Activated CD8-positive, alpha-beta T cell treated with anti-CD3 and anti-CD28 coated beads for 36 hours (primary cell): ENCODE data around the gene PCNX2. TPM values are rescaled to one million over a fixed set of nuclear protein-coding genes. Genes with fewer than 3 reads are reported as not detected.

Source experiments
- ATAC-seq: fragments of 200-7000 bp; cut with Tn5 transposase; one replicate; pipeline ENCODE4 v1.10.0; 2021; ENCODE audit warnings: mild to moderate bottlenecking, moderate library complexity
- CTCF ChIA-PET: fragments of 350-600 bp; sonication (Branson Sonifier 250); formaldehyde crosslinking; loops from one replicate; lab custom pipeline; 2021; ENCODE audit warnings: antibody characterized with exemption; lab: Charles Lee
- POLR2A ChIA-PET: fragments of 350-600 bp; sonication (Branson Sonifier 250); formaldehyde crosslinking; loops from one replicate; lab custom pipeline; 2021; ENCODE audit warnings: antibody characterized with exemption; lab: Charles Lee
- DNase-seq: peaks from one replicate; pipeline ENCODE4 v3.0.0-alpha.2; 2020
- H3K27ac Mint-ChIP-seq: one replicate; pipeline ENCODE4 v1.8.0; 2021; ENCODE audit warnings: mild to moderate bottlenecking, mixed read lengths
- H3K27me3 Mint-ChIP-seq: one replicate; pipeline ENCODE4 v1.8.0; 2021; ENCODE audit warnings: mixed read lengths
- H3K36me3 Mint-ChIP-seq: one replicate; pipeline ENCODE4 v1.8.0; 2021; ENCODE audit warnings: low read depth, mixed read lengths
- H3K4me1 Mint-ChIP-seq: one replicate; pipeline ENCODE4 v1.8.0; 2021; ENCODE audit warnings: low read depth, mixed read lengths
- H3K4me3 Mint-ChIP-seq: one replicate; pipeline ENCODE4 v1.8.0; 2021; ENCODE audit warnings: mild to moderate bottlenecking, moderate library complexity, mixed read lengths
- H3K9me3 Mint-ChIP-seq: one replicate; pipeline ENCODE4 v1.8.0; 2021; ENCODE audit warnings: mixed read lengths
- intact Hi-C: fragments of 100-400 bp; cut with micrococcal nuclease; formaldehyde crosslinking; loops from one replicate; pipeline ENCODE4 v1.10.0; 2022
- total RNA-seq, 2 experiments: library from RNA; stranded (reverse); gene quantifications; one replicate each; pipeline ENCODE4 v1.2.3, GENCODE V29; 2021
- TF ChIP-seq, protein P1 (sequence below): fragments of 200-600 bp; IDR thresholded peaks from one replicate; pipeline ENCODE4 v1.8.0; 2022; ENCODE audit warnings: antibody characterized with exemption, mild to moderate bottlenecking

Gene PCNX2
- total RNA-seq, 2 experiments from 2014 or later = 14.4 to 14.9 TPM

GRCh38 chr1:232980355-232980978 lies 315.1 kb downstream of the PCNX2 start:
- Mint-ChIP-seq H3K36me3 (peaks cover 24% of the 10 kb centered on the region), H3K27ac (peak overlapping the region; percentile 1), H3K9me3 (no peaks in the 10 kb centered on the region), H3K27me3 (no peaks in the 10 kb centered on the region), H3K4me1 (peaks cover 13% of the 10 kb centered on the region), H3K4me3 (no peak overlapping the region)
- ChIA-PET CTCF (no interaction called here), POLR2A (no interaction called here)
- DNase-seq (no peak), ATAC-seq (no peak)
- intact Hi-C loops = no loop called here
- TF ChIP-seq, protein P1, sequence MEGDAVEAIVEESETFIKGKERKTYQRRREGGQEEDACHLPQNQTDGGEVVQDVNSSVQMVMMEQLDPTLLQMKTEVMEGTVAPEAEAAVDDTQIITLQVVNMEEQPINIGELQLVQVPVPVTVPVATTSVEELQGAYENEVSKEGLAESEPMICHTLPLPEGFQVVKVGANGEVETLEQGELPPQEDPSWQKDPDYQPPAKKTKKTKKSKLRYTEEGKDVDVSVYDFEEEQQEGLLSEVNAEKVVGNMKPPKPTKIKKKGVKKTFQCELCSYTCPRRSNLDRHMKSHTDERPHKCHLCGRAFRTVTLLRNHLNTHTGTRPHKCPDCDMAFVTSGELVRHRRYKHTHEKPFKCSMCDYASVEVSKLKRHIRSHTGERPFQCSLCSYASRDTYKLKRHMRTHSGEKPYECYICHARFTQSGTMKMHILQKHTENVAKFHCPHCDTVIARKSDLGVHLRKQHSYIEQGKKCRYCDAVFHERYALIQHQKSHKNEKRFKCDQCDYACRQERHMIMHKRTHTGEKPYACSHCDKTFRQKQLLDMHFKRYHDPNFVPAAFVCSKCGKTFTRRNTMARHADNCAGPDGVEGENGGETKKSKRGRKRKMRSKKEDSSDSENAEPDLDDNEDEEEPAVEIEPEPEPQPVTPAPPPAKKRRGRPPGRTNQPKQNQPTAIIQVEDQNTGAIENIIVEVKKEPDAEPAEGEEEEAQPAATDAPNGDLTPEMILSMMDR = no peak

GRCh38 chr1:232979558-232979957 lies 316.0 kb downstream of the PCNX2 start:
- TF ChIP-seq, protein P1 = no peak
- H3K27ac Mint-ChIP-seq = no peak overlapping the region
- intact Hi-C loops = no loop called here
- ChIA-PET POLR2A (no interaction called here), CTCF (no interaction called here)
- H3K36me3 Mint-ChIP-seq = peaks cover 26% of the 10 kb centered on the region
- H3K9me3 Mint-ChIP-seq = no peaks in the 10 kb centered on the region
- peaks cover 13% of the 10 kb centered on the region for H3K4me1 Mint-ChIP-seq
- DNase-seq (no peak), ATAC-seq (no peak)
- no peak overlapping the region for H3K4me3 Mint-ChIP-seq
- no peaks in the 10 kb centered on the region for H3K27me3 Mint-ChIP-seq

DNA sequence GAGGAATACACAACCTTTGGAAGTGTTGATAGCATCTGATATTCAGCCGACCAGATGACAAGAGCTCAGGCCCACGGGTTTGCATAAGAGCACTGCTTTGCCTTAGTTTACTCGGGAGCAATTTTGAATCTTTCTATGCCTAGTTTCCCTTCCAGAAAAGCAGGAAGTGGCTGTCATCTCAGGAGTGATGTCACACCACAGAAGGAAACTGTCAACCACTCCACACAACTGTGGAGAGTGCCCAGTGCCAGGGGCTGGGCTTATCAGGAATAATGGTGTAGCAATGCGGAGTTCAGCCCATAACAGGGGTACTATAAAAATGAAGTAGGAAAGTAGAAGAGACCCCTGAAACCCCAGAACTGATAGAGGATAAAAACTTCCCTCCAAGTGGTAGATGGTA lies 316.7 kb downstream of the PCNX2 start:
- H3K36me3 Mint-ChIP-seq = peaks cover 32% of the 10 kb centered on the region
- H3K4me3 Mint-ChIP-seq = no peak overlapping the region
- peak overlapping the region; percentile 36 for H3K27ac Mint-ChIP-seq
- CTCF ChIA-PET = interaction anchor here (0.9 kb wide), 1 partner anchor 11 kb away, joined by 3 read pairs; no protein-coding TSS in a partner anchor
- TF ChIP-seq, protein P1 = no peak
- intact Hi-C loops = no loop called here
- H3K9me3 Mint-ChIP-seq = peaks cover 6% of the 10 kb centered on the region
- DNase-seq (no peak), ATAC-seq (no peak)
- H3K4me1 Mint-ChIP-seq = peaks cover 13% of the 10 kb centered on the region
- no peaks in the 10 kb centered on the region for H3K27me3 Mint-ChIP-seq
- POLR2A ChIA-PET = interaction anchor here (0.8 kb wide), 1 partner anchor 11 kb away, joined by 3 read pairs; no protein-coding TSS in a partner anchor

- peaks cover 12% of the 10 kb centered on the region for H3K9me3 Mint-ChIP-seq
- POLR2A ChIA-PET = interaction anchor here (0.8 kb wide), 1 partner anchor 10 kb away, joined by 3 read pairs; no protein-coding TSS in a partner anchor
- no peaks in the 10 kb centered on the region for H3K27me3 Mint-ChIP-seq
- peaks cover 13% of the 10 kb centered on the region for H3K4me1 Mint-ChIP-seq
- DNase-seq (no peak), ATAC-seq (no peak)
- no peak overlapping the region for H3K4me3 Mint-ChIP-seq
- intact Hi-C loops = no loop called here
- TF ChIP-seq, protein P1 = no peak
- H3K27ac Mint-ChIP-seq = peak overlapping the region; percentile 74
- H3K36me3 Mint-ChIP-seq = peaks cover 37% of the 10 kb centered on the region
- CTCF ChIA-PET = interaction anchor here (0.9 kb wide), 1 partner anchor 12 kb away, joined by 3 read pairs; no protein-coding TSS in a partner anchor
Measured at GRCh38 chr1:232978091-232978634, 317.4 kb downstream of the PCNX2 start.

DNA sequence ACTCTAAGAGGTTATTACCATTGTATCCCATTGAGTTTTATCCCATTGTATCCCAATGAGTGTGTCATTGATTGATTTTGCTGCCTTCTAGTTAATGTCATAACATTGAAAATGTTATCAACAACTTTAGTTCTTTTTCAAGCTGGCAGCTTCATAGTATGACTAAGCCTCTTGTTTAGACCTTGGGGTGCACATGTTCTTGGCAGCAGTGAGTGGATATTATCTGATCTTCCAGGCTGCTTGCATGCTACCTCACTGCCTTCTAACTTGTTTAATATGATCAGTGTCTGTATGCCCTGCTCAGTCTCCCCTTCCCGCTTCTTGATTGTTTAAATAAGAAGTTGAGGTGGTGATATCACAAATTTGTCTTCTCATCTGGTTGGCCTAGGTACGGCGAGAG lies 320.6 kb downstream of the PCNX2 start:
- Mint-ChIP-seq H3K4me3 (no peak overlapping the region), H3K9me3 (peaks cover 21% of the 10 kb centered on the region), H3K27ac (no peak overlapping the region), H3K36me3 (peaks cover 64% of the 10 kb centered on the region), H3K27me3 (no peaks in the 10 kb centered on the region), H3K4me1 (peaks cover 13% of the 10 kb centered on the region)
- DNase-seq = no peak
- ChIA-PET CTCF (no interaction called here), POLR2A (no interaction called here)
- TF ChIP-seq, protein P1 = no peak
- intact Hi-C loops = no loop called here
- no peak for ATAC-seq
